ENCODE results near the gene NUMB.

Gene NUMB

GRCh38 chr14:73277376-73277775 lies 181.0 kb downstream of the NUMB start:
- TF ChIP-seq ZFX (IDR thresholded peaks at IDR 0.05; ENCODE audit: borderline replicate concordance) (no peak), CTCF (IDR thresholded peaks at IDR 0.05) (no peak)
- H3K27ac ChIP-seq = no peak overlapping the region

- TF ChIP-seq ZFX (IDR thresholded peaks at IDR 0.05; ENCODE audit: borderline replicate concordance) (no peak), CTCF (IDR thresholded peaks at IDR 0.05) (no peak)
- no peak overlapping the region for H3K27ac ChIP-seq
Measured at GRCh38 chr14:73276836-73277235, 181.5 kb downstream of the NUMB start.

- TF ChIP-seq ZFX (IDR thresholded peaks at IDR 0.05; ENCODE audit: borderline replicate concordance) (no peak), CTCF (IDR thresholded peaks at IDR 0.05) (no peak)
- no peak overlapping the region for H3K27ac ChIP-seq
Measured at GRCh38 chr14:73273799-73274198, 184.5 kb downstream of the NUMB start.

GRCh38 chr14:73272393-73272792 lies 186.0 kb downstream of the NUMB start:
- no peak overlapping the region for H3K27ac ChIP-seq
- no peak for TF ChIP-seq ZFX (IDR thresholded peaks at IDR 0.05; ENCODE audit: borderline replicate concordance)
- no peak for TF ChIP-seq CTCF (IDR thresholded peaks at IDR 0.05)

- H3K27ac ChIP-seq = no peak overlapping the region
- no peak for TF ChIP-seq ZFX (IDR thresholded peaks at IDR 0.05; ENCODE audit: borderline replicate concordance)
- TF ChIP-seq CTCF (IDR thresholded peaks at IDR 0.05) = no peak
Measured at GRCh38 chr14:73269729-73270531, 188.4 kb downstream of the NUMB start.

- TF ChIP-seq ZFX (IDR thresholded peaks at IDR 0.05; ENCODE audit: borderline replicate concordance) = no peak
- no peak for TF ChIP-seq CTCF (IDR thresholded peaks at IDR 0.05)
- no peak overlapping the region for H3K27ac ChIP-seq
Measured at GRCh38 chr14:73267474-73267873, 190.9 kb downstream of the NUMB start.

GRCh38 chr14:73266317-73266716 lies 192.0 kb downstream of the NUMB start:
- H3K27ac ChIP-seq = no peak overlapping the region
- TF ChIP-seq CTCF (IDR thresholded peaks at IDR 0.05) (no peak), ZFX (IDR thresholded peaks at IDR 0.05; ENCODE audit: borderline replicate concordance) (no peak)
